GM23338 (cell line): ENCODE data around the gene NEK10. TPM values are rescaled to one million over a fixed set of nuclear protein-coding genes. Genes with fewer than 3 reads are reported as not detected.

Experiments used
- ATAC-seq: fragments of 200-7000 bp; cut with Tn5 transposase; 3 replicates; pipeline ENCODE4 v1.9.1; 2020
- DNase-seq: peaks from one replicate; pipeline ENCODE4 v3.0.0-alpha.2; 2015; ENCODE audit warnings: low spot score
- H2AFZ ChIP-seq: fragments of 200-600 bp; sonication (generic); 2 replicates; pipeline ENCODE4 v1.8.0; 2016; ENCODE audit warnings: antibody characterized with exemption, mild to moderate bottlenecking, moderate library complexity
- H3F3A ChIP-seq: fragments of 200-600 bp; sonication (generic); replicated peaks from 2 replicates; pipeline ENCODE4 v1.8.0; 2017; ENCODE audit warnings: antibody characterized with exemption, mixed run types, low read depth
- H3K27ac ChIP-seq: fragments of 200-600 bp; sonication (generic); 2 replicates; pipeline ENCODE4 v1.6.1; 2016; ENCODE audit warnings: low read depth
- H3K27me3 ChIP-seq: fragments of 200-600 bp; sonication (generic); 2 replicates; pipeline ENCODE4 v1.8.0; 2016; ENCODE audit warnings: mild to moderate bottlenecking, mixed run types, moderate library complexity; ENCODE audit not compliant: insufficient read depth
- H3K36me3 ChIP-seq: fragments of 200-600 bp; sonication (generic); 2 replicates; pipeline ENCODE4 v1.8.0; 2016; ENCODE audit warnings: mild to moderate bottlenecking; ENCODE audit not compliant: insufficient read depth
- H3K4me1 ChIP-seq: fragments of 200-600 bp; sonication (generic); 2 replicates; pipeline ENCODE4 v1.8.0; 2016; ENCODE audit warnings: mild to moderate bottlenecking, moderate library complexity; ENCODE audit not compliant: insufficient read depth
- H3K4me2 ChIP-seq: fragments of 200-600 bp; sonication (generic); 2 replicates; pipeline ENCODE4 v1.7.1; 2017; ENCODE audit warnings: mixed run types
- H3K4me3 ChIP-seq: fragments of 200-600 bp; sonication (generic); 2 replicates; pipeline ENCODE4 v1.6.1; 2016; ENCODE audit warnings: mixed run types
- H3K79me2 ChIP-seq: fragments of 200-600 bp; sonication (generic); replicated peaks from 2 replicates; pipeline ENCODE4 v1.8.0; 2017; ENCODE audit warnings: mild to moderate bottlenecking; ENCODE audit not compliant: insufficient read depth
- H3K9me2 ChIP-seq: fragments of 200-600 bp; sonication (generic); 2 replicates; pipeline ENCODE4 v1.8.0; 2017; ENCODE audit not compliant: insufficient read depth
- H4K20me1 ChIP-seq: fragments of 200-600 bp; sonication (generic); replicated peaks from 2 replicates; pipeline ENCODE4 v1.8.0; 2017; ENCODE audit warnings: mild to moderate bottlenecking; ENCODE audit not compliant: insufficient read depth
- H3K27ac Mint-ChIP-seq: 2 replicates; pipeline ENCODE4 v1.8.0; 2020; ENCODE audit warnings: inconsistent platforms, mild to moderate bottlenecking, moderate library complexity, mixed read lengths
- H3K27me3 Mint-ChIP-seq: 3 replicates; pipeline ENCODE4 v1.8.0; 2022; ENCODE audit warnings: low read depth, mild to moderate bottlenecking, moderate library complexity, mixed read lengths, inconsistent platforms; ENCODE audit not compliant: insufficient read depth, poor library complexity
- H3K36me3 Mint-ChIP-seq: 3 replicates; pipeline ENCODE4 v1.8.0; 2021; ENCODE audit warnings: low read depth, mild to moderate bottlenecking, inconsistent platforms, moderate library complexity, mixed read lengths
- H3K4me1 Mint-ChIP-seq: 3 replicates; pipeline ENCODE4 v1.8.0; 2020; ENCODE audit warnings: mild to moderate bottlenecking, inconsistent platforms, mixed read lengths
- H3K4me3 Mint-ChIP-seq: 3 replicates; pipeline ENCODE4 v1.8.0; 2021; ENCODE audit warnings: moderate library complexity, mild to moderate bottlenecking, inconsistent platforms, mixed read lengths
- H3K9me3 Mint-ChIP-seq: 3 replicates; pipeline ENCODE4 v1.8.0; 2020; ENCODE audit warnings: moderate library complexity, mild to moderate bottlenecking, inconsistent platforms, mixed read lengths
- CREB1 ChIP-seq: fragments of 250-450 bp; sonication (Bioruptor Pico); IDR thresholded peaks from 2 replicates; pipeline ENCODE4 v1.5.0; 2020; ENCODE audit warnings: low read depth, mild to moderate bottlenecking, moderate library complexity
- CTCF ChIP-seq, 2 experiments: fragments of 200-600 bp in 1 of 2; sonication (generic) in 1 of 2; conservative IDR thresholded peaks; 2 replicates each; pipeline versions ENCODE4 v1.5.1 to v1.6.1; 2016 to 2017; ENCODE audit warnings: antibody characterized with exemption in 2 of 2, low read depth in 2 of 2, mild to moderate bottlenecking in 2 of 2, moderate library complexity in 1 of 2
- EZH2 ChIP-seq: fragments of 200-600 bp; sonication (generic); IDR thresholded peaks from one replicate; pipeline ENCODE4 v1.8.0; 2017; ENCODE audit warnings: antibody characterized with exemption, mild to moderate bottlenecking, low read depth; ENCODE audit not compliant: unreplicated experiment
- JUNB ChIP-seq: IDR thresholded peaks from one replicate; pipeline ENCODE4 v1.6.1; 2016; ENCODE audit warnings: antibody characterized with exemption; ENCODE audit not compliant: unreplicated experiment
- NANOG ChIP-seq: IDR thresholded peaks from 2 replicates; pipeline ENCODE4 v1.6.1; 2016; ENCODE audit warnings: antibody characterized with exemption, borderline replicate concordance
- POLR2AphosphoS5 ChIP-seq: IDR thresholded peaks from 2 replicates; pipeline ENCODE4 v1.6.1; 2016; ENCODE audit warnings: antibody characterized with exemption, low read depth
- REST ChIP-seq: IDR thresholded peaks from one replicate; pipeline ENCODE4 v1.6.1; 2018; ENCODE audit warnings: antibody characterized with exemption; ENCODE audit not compliant: unreplicated experiment
- STAT1 ChIP-seq: IDR thresholded peaks from one replicate; pipeline ENCODE4 v1.6.1; 2016; ENCODE audit warnings: antibody characterized with exemption; ENCODE audit not compliant: unreplicated experiment
- ZNF114 ChIP-seq: fragments of 250-450 bp; sonication (Bioruptor Pico); IDR thresholded peaks from 2 replicates; pipeline ENCODE4 v1.5.0; 2020; ENCODE audit warnings: mild to moderate bottlenecking, moderate library complexity
- ZNF331 ChIP-seq: fragments of 250-450 bp; sonication (Bioruptor Pico); IDR thresholded peaks from 2 replicates; pipeline ENCODE4 v1.5.0; 2020; ENCODE audit warnings: low read depth, mild to moderate bottlenecking, moderate library complexity
- ZNF462 ChIP-seq: fragments of 250-450 bp; sonication (Bioruptor Pico); IDR thresholded peaks from 2 replicates; pipeline ENCODE4 v1.5.0; 2020; ENCODE audit warnings: mild to moderate bottlenecking, moderate library complexity
- polyA plus RNA-seq: library from polyadenylated mRNA; unstranded; fragments of >200 nt; fragmentation: Nextera tagmentation; extraction: Ambion mirVana; gene quantifications from 2 replicates; pipeline ENCODE4 v1.2.1, GENCODE V29; 2016
- total RNA-seq: library from RNA; depleted of rRNA; stranded (reverse); fragments of >200 nt; shearing (Covaris generic); gene quantifications from 2 replicates; pipeline ENCODE4 v1.2.3, GENCODE V29; 2014

Gene NEK10
- total and polyA plus RNA-seq, 2 experiments from 2014 or later, result 0.55 to 2.0 TPM

GRCh38 chr3:27293939-27294338 lies 75.2 kb downstream of the NEK10 start:
- TF ChIP-seq STAT1 (no peak), CTCF (conservative IDR thresholded peaks at IDR 0.05; ENCODE audit: low read depth in 2 of 2) (no peak), ZNF331 (CRISPR knock-in tag) (no peak), ZNF114 (CRISPR knock-in tag) (no peak), JUNB (no peak), EZH2 (no peak), POLR2AphosphoS5 (no peak)
- Histone ChIP-seq H3K4me2 (no peak overlapping the region), H3K36me3 (no peaks in the 10 kb centered on the region), H3K27me3 (no peaks in the 10 kb centered on the region), H3K27ac (no peak overlapping the region), H3K79me2 (no peaks in the 10 kb centered on the region), H3F3A (no peaks in the 10 kb centered on the region), H3K4me3 (no peak overlapping the region), H2AFZ (peak overlapping the region; percentile 63), H4K20me1 (no peaks in the 10 kb centered on the region), H3K4me1 (no peaks in the 10 kb centered on the region), H3K9me2 (no peaks in the 10 kb centered on the region)
- H3K4me1 Mint-ChIP-seq, result peaks cover 4% of the 10 kb centered on the region; the same call in 2 of the 3 replicates
- peaks cover 9% of the 10 kb centered on the region for H3K36me3 Mint-ChIP-seq
- H3K27ac Mint-ChIP-seq, result no peak overlapping the region
- peaks cover 9% of the 10 kb centered on the region for H3K9me3 Mint-ChIP-seq
- DNase-seq (no peak), ATAC-seq (no peak)
- H3K4me3 Mint-ChIP-seq, result no peak overlapping the region
- peaks cover 3% of the 10 kb centered on the region for H3K27me3 Mint-ChIP-seq

- Histone ChIP-seq H3K4me3 (no peak overlapping the region), H3K27ac (no peak overlapping the region), H2AFZ (no peak overlapping the region), H3K4me2 (no peak overlapping the region), H3K79me2 (no peaks in the 10 kb centered on the region), H4K20me1 (no peaks in the 10 kb centered on the region), H3K9me2 (no peaks in the 10 kb centered on the region), H3F3A (no peaks in the 10 kb centered on the region), H3K27me3 (no peaks in the 10 kb centered on the region), H3K36me3 (no peaks in the 10 kb centered on the region), H3K4me1 (no peaks in the 10 kb centered on the region)
- peaks cover 11% of the 10 kb centered on the region; the same call in 2 of the 3 replicates for H3K4me1 Mint-ChIP-seq
- H3K27ac Mint-ChIP-seq, result 0 out of 2 replicates have a peak overlapping the region, but pooled peaks have one; percentile 11
- no peak for ATAC-seq
- no peaks in the 10 kb centered on the region for H3K36me3 Mint-ChIP-seq
- no peaks in the 10 kb centered on the region for H3K9me3 Mint-ChIP-seq
- no peak for DNase-seq
- H3K4me3 Mint-ChIP-seq, result no peak overlapping the region
- H3K27me3 Mint-ChIP-seq, result peaks cover 1% of the 10 kb centered on the region
- no peak for TF ChIP-seq REST
- TF ChIP-seq EZH2, result no peak
- no peak for TF ChIP-seq JUNB
- TF ChIP-seq ZNF462 (CRISPR knock-in tag), result no peak
- no peak for TF ChIP-seq ZNF331 (CRISPR knock-in tag)
- TF ChIP-seq POLR2AphosphoS5, result no peak
- TF ChIP-seq STAT1, result no peak
- TF ChIP-seq CREB1 (CRISPR knock-in tag), result no peak
- TF ChIP-seq NANOG, result no peak
Observed at GRCh38 chr3:27290760-27291159, 78.4 kb downstream of the NEK10 start.
